IPS-NIHi11 (cell line): ENCODE data around the gene MAS1.
"Not testable (repeated sequence)": the region's sequence is repeated elsewhere in the genome, so short reads cannot be mapped to it uniquely, and the experiment has no call there.

Source experiments
- DNase-seq: peaks from one replicate; pipeline ENCODE4 v3.0.0; 2012; ENCODE audit warnings: mixed read lengths, low spot score

Gene MAS1

GRCh38 chr6:159890792-159891191, at the start of gene MAS1:
Gene MAS1 (plus strand): TSS chr6:159890988. CDS start chr6:159906956, 15,968 bp downstream.
- DNase-seq: no peak

GRCh38 chr6:159842035-159842434, 48.8 kb upstream of the MAS1 start:
- no peak for DNase-seq

- no peak for DNase-seq
Observed at GRCh38 chr6:159844737-159845645, 45.8 kb upstream of the MAS1 start.

GRCh38 chr6:159848552-159848951, 42.2 kb upstream of the MAS1 start:
- DNase-seq: not testable (repeated sequence)

GRCh38 chr6:159849851-159850250, 40.9 kb upstream of the MAS1 start:
- DNase-seq: not testable (repeated sequence)

GRCh38 chr6:159852877-159853276, 37.9 kb upstream of the MAS1 start:
- no peak for DNase-seq

GRCh38 chr6:159853754-159854153, 37.0 kb upstream of the MAS1 start:
- no peak for DNase-seq

GRCh38 chr6:159854959-159855358, 35.8 kb upstream of the MAS1 start:
- no peak for DNase-seq

- no peak for DNase-seq
Observed at GRCh38 chr6:159858259-159858658, 32.5 kb upstream of the MAS1 start.

GRCh38 chr6:159860482-159860881, 30.3 kb upstream of the MAS1 start:
- DNase-seq: no peak

GRCh38 chr6:159862103-159862502, 28.7 kb upstream of the MAS1 start:
- DNase-seq: no peak

- DNase-seq: peak; percentile 68
Observed at GRCh38 chr6:159863341-159863740, 27.4 kb upstream of the MAS1 start.

GRCh38 chr6:159865226-159865920, 25.4 kb upstream of the MAS1 start:
- DNase-seq: no peak

- no peak for DNase-seq
Observed at GRCh38 chr6:159866286-159867247, 24.2 kb upstream of the MAS1 start.

GRCh38 chr6:159871241-159871640, 19.5 kb upstream of the MAS1 start:
- no peak for DNase-seq

GRCh38 chr6:159871906-159872305, 18.9 kb upstream of the MAS1 start:
- no peak for DNase-seq

GRCh38 chr6:159874435-159874834, 16.4 kb upstream of the MAS1 start:
- no peak for DNase-seq

GRCh38 chr6:159875194-159875593, 15.6 kb upstream of the MAS1 start:
- DNase-seq: peak; percentile 55

- DNase-seq: no peak
Observed at GRCh38 chr6:159876242-159876641, 14.5 kb upstream of the MAS1 start.

- DNase-seq: no peak
Observed at GRCh38 chr6:159877256-159877808, 13.5 kb upstream of the MAS1 start.

- no peak for DNase-seq
Observed at GRCh38 chr6:159878341-159878740, 12.4 kb upstream of the MAS1 start.

GRCh38 chr6:159879856-159880255, 10.9 kb upstream of the MAS1 start:
- no peak for DNase-seq
